GM18505 (cell line): ENCODE measurements around the gene SPIB.
A peak's percentile ranks its signal among the peaks of the same experiment; 100 is the strongest.

Experiments
- ATAC-seq: cut with Tn5 transposase; IDR thresholded peaks from one replicate; pipeline ENCODE4 v1.9.1; 2021; ENCODE audit not compliant: unreplicated experiment
- POLR2A ChIP-seq: IDR thresholded peaks from 4 replicates; pipeline ENCODE4 v1.6.1; 2011; ENCODE audit warnings: borderline replicate concordance; ENCODE audit not compliant: insufficient read depth, insufficient read length; ENCODE audit errors: extremely low read depth

SPIB gene

DNA sequence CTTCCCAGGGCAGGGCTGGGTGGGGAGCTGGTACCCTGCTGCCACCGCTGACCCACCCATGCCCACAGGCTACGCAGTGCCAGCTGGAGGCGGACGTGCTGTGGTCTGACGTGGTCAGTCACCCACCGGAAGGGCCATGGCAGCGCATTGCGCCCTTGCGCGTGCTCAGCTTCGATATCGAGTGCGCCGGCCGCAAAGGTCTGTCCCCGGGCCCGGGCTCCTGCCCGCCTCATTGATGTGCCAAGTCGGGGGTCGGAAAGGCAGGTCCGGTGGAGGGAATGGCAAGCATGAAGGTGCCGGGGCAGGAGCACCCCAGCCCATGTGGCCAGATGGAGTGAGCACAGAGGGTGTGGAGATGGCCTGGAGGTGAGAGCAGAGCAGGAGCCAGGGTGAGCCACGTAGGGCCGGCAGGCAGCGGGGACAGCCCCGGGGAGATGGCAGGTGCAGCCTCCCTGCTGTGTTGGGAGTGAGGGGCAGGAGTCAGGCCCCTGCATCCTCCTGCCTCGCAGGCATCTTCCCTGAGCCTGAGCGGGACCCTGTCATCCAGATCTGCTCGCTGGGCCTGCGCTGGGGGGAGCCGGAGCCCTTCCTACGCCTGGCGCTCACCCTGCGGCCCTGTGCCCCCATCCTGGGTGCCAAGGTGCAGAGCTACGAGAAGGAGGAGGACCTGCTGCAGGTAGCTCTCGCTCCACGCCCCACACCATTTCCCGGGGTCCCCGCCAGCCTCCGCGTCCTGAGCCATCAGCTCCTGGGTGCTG, 16.0 kb upstream of the SPIB start:
- no peak for TF ChIP-seq POLR2A
- no peak for ATAC-seq

DNA sequence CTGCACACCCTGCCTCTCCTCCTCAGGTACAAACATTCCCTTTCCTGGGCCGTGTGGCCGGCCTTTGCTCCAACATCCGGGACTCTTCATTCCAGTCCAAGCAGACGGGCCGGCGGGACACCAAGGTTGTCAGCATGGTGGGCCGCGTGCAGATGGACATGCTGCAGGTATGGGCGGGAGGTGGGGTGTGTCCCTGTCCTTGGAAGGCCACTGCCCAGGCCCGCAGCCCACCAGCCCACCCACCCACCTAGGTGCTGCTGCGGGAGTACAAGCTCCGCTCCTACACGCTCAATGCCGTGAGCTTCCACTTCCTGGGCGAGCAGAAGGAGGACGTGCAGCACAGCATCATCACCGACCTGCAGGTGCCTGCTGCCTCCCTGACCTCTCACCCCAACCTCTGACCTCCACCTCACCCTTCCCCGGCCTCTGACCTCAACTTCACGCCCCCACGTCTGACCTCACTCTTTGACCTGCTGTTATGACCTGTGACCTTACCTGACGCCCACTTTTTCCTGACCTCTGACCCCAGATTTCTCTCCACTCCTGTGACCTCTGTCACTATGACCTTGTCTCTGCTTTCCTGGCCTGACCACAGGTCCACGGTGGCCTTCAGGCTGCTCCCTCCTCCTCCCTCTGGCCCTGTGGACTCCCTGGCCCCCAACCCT, 12.4 kb upstream of the SPIB start:
- TF ChIP-seq POLR2A = no peak
- no peak for ATAC-seq

DNA sequence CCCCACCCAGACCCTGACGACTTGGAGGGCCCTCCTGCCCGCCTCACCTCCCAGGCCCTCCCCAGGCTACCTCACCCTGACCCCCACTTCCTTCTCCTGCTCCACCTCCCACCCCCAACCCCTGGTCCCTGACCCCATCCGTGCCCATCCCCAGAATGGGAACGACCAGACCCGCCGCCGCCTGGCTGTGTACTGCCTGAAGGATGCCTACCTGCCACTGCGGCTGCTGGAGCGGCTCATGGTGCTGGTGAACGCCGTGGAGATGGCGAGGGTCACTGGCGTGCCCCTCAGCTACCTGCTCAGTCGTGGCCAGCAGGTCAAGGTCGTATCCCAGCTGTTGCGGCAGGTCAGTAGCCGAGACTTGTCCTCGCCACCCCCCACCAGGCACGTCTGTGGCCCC, 11.9 kb upstream of the SPIB start:
- ATAC-seq = no peak
- no peak for TF ChIP-seq POLR2A

DNA sequence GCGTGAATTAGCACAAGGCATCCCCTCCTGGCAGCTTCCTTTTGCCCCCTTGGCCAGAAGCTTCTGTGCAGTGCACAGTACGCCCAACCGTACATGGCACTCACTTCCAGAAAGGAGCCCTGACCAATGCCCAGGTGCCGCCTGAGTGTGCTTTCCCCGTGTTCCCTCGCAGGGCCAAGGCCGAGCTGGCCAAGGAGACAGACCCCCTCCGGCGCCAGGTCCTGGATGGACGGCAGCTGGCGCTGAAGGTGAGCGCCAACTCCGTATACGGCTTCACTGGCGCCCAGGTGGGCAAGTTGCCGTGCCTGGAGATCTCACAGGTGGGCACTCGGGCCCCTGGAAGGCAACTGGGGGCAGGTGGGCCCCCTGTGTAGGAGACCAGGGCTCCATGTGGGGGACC, 9.4 kb upstream of the SPIB start:
- ATAC-seq = no peak
- TF ChIP-seq POLR2A = no peak

DNA sequence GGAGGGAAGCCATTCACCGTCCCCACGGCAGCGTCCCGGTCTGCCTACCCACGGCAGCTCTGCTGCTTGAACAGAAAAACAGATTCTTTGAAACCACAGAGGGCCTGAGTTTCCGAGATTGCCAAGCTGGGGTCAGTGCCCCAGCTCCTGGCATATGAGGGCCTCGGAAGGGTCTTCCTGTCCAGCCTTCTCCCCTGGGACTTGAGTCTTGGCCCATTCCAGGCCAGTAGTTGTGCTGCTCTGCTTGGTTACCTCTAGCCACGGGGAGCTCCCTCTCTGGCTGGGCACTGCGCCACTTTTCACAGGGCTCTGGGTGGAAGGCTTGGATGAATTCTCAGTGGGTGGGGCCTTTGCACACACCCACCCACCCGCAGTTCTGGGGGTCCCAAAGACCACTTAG, 8.6 kb upstream of the SPIB start:
- ATAC-seq = no peak
- no peak for TF ChIP-seq POLR2A

DNA sequence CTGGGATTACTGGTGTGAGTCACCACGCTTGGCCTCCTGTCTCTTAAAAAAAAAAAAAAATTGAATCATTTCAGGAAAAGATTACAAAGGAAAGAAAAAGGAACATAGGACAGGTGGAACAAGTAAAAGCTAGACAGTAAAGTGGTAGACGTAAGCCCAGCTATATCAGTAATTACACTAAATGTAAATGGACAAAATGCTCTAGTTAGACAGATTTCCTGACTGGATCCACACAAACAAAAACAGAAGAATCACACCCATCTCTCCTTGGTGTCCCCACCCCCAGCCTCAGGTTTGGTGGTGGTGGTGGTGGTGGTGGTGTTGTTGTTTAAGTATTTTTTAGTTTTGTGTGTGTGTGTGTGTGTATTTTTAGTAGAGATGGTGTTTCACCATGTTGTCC, 6.3 kb upstream of the SPIB start:
- no peak for TF ChIP-seq POLR2A
- no peak for ATAC-seq

DNA sequence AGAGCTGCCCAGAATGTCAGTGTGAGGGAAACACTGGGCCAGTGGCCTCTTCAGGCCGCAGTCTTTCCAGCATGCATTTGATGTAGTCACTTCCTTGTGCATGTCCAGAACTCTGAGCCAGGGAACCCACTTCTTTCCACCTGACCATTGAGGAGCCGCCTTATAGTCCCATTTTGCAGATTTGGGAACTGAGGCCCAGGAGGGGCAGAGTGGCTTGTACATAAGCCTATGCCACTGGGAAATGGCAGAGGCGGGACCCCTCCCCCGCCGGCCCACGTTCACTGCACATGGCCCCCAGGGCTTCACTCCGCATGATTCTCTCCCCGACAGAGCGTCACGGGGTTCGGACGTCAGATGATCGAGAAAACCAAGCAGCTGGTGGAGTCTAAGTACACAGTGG, 5.6 kb upstream of the SPIB start:
- TF ChIP-seq POLR2A = no peak
- ATAC-seq = no peak

DNA sequence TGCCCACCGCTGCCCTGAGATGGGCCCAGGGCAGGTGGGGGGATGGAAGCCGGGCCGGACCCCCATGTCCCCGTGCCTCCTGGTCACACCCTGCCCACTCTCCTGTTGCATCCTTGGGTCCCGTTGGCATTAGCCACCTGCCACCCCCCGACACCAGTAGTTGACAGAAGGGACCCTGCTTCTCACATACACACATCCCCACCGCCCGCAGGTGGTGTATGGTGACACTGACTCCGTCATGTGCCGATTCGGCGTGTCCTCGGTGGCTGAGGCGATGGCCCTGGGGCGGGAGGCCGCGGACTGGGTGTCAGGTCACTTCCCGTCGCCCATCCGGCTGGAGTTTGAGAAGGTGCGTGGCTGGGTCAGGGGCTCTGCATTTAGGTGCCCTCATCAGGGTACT, 5.2 kb upstream of the SPIB start:
- no peak for ATAC-seq
- TF ChIP-seq POLR2A = no peak

DNA sequence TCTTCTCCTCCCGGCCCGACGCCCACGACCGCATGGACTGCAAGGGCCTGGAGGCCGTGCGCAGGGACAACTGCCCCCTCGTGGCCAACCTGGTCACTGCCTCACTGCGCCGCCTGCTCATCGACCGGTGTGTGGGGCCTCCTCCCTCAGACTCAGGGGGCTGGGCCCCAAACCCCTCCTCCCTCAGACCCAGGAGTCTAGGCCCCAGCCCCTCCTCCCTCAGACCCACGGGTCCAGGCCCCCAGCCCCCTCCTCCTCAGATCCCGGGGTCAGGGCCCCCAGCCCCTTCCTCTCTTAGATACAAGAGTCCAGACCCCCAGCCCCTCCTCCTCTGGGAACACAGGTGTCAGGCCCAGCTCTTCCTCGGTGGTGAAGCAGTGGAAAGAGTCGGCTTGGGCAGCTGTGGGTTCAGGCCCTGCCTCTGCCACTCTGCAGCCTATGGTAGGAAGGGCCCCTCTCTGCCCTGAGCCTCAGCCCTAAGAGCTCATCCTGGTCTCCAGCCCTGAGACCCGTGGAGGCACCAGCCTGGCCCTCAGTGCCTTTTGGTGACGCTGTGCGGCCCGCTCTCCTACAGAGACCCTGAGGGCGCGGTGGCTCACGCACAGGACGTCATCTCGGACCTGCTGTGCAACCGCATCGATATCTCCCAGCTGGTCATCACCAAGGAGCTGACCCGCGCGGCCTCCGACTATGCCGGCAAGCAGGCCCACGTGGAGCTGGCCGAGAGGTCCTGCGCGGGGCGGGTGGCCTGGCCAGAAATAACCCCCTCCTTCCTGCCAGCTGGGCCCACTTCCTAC, 3.7 kb upstream of the SPIB start:
- TF ChIP-seq POLR2A = no peak
- peak; percentile 6 for ATAC-seq

DNA sequence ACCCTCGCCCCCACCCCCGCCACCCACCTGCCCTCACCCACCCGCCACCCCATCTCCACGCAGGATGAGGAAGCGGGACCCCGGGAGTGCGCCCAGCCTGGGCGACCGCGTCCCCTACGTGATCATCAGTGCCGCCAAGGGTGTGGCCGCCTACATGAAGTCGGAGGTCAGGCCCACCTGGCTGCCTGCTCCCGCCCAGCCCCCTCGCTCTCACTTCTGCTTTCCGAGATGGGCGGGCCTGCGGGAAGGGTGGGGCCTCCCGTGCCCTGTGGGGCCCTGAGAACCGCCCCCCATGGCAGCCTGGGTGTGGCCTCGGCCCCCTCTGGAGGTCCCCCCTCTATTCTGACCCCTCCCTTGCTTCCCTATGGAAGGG, 3.1 kb upstream of the SPIB start:
- TF ChIP-seq POLR2A = no peak
- ATAC-seq = peak; percentile 42

DNA sequence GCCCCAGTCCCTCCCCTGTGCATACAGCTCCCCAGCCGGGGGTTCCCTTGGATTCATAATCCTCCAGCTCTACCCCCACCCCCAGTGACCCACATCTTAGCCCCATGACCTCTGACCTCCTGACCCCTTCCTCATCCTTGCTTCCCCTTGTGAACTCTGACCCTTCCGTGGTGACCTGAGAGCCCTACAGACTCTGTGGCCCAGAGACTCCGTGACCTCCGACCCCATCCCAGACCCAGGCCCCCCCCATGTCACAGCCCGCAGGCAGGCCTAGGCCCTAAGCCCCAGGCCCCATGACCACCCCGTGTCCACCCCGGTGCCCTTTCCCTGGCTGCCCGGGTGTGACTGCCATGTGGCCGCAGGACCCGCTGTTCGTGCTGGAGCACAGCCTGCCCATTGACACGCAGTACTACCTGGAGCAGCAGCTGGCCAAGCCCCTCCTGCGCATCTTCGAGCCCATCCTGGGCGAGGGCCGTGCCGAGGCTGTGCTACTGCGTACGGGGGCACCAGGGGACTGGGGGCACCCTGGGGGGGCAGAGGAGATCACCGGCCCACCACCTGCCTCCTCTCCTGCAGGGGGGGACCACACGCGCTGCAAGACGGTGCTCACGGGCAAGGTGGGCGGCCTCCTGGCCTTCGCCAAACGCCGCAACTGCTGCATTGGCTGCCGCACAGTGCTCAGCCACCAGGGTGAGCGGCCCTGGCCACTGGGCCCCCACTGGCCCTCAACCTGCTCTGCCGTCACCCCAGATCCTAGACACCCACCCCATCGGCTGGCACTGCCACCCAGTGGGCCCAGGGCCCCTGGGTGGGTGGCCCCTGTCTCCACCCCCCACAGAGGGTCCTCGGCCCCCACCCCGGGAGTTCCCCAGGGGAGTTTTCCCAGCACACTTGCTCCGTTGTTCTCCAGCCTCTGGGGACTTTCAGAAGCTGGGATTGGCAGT, 2.4 kb upstream of the SPIB start:
- ATAC-seq = no peak
- TF ChIP-seq POLR2A = no peak

DNA sequence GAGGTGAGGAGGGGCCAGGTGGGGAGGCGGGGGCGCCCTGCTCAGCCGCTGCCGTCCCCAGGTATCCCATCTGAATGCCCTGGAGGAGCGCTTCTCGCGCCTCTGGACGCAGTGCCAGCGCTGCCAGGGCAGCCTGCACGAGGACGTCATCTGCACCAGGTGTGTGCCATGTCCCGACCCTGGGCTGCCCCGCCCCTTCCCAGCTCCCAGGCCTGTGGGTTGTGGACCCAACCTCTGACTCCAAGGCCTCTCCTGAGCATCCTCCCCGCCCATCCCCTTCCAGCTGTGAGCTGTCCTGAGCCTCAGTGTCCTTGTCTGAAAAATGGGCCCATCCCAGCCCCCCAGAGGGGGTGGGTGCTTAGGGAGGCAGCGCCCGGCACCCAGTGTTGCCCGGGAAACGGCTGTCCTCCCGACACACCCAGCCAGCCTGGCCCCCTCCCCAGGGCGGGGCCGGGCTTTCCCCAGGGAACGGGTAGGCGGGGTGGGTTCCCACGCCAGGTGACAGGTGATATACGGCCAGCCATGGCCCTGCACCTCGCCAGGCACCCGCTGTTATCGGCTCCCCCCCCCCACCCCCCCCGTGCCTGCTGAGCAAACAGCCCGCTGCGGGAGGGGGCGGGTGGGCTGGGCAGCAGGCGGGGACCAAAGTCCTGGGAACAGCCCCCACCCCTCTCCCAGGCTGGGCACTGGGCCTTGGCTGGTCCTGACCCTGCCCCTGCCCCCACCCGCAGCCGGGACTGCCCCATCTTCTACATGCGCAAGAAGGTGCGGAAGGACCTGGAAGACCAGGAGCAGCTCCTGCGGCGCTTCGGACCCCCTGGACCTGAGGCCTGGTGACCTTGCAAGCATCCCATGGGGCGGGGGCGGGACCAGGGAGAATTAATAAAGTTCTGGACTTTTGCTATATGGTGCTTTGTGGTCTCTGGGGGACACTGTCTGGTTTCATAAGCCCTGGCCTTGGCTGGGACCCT, 1.3 kb upstream of the SPIB start:
- TF ChIP-seq POLR2A = peak; percentile 13
- ATAC-seq = no peak
